Spleen (tissue), 11 donors: ENCODE data around the gene MRPS14. TPM values are rescaled to one million over a fixed set of nuclear protein-coding genes. Genes with fewer than 3 reads are reported as not detected.
A peak's percentile ranks its signal among the peaks of the same experiment; 100 is the strongest.
"Not testable (repeated sequence)": the region's sequence is repeated elsewhere in the genome, so short reads cannot be mapped to it uniquely, and the experiment has no call there.

Source experiments
- DNase-seq: peaks from one replicate; pipeline ENCODE4 v3.0.0-alpha.2; 2020
- H3K27ac ChIP-seq, 8 donors: fragments of 200-600 bp; sonication (generic) in 7 of 8; 1 replicate in 4 of 8; 2 replicates in 4 of 8; pipeline versions ENCODE4 v1.5.0 to v1.8.0; 2016 to 2021; ENCODE audit warnings: inconsistent platforms in 4 of 8, mild to moderate bottlenecking in 4 of 8, moderate library complexity in 1 of 8
- H3K27me3 ChIP-seq, 7 donors: fragments of 200-600 bp; sonication (generic) in 6 of 7; replicated peaks in 1 of 7; 1 replicate in 4 of 7; 2 replicates in 3 of 7; pipeline versions ENCODE4 v1.5.0 to v1.8.0; 2016 to 2021; ENCODE audit warnings: inconsistent platforms in 3 of 7, mild to moderate bottlenecking in 1 of 7
- H3K36me3 ChIP-seq, 6 donors: fragments of 200-600 bp; sonication (generic) in 5 of 6; 1 replicate in 4 of 6; 2 replicates in 2 of 6; pipeline versions ENCODE4 v1.5.0 to v1.8.0; 2016 to 2021; ENCODE audit warnings: inconsistent platforms in 2 of 6
- H3K4me1 ChIP-seq, 6 donors: fragments of 200-600 bp; sonication (generic) in 5 of 6; 1 replicate in 3 of 6; 2 replicates in 3 of 6; pipeline versions ENCODE4 v1.5.0 to v1.8.0; 2016 to 2021; ENCODE audit warnings: inconsistent platforms in 3 of 6
- H3K4me3 ChIP-seq, 8 donors: fragments of 200-600 bp; sonication (generic) in 7 of 8; 1 replicate in 4 of 8; 2 replicates in 4 of 8; pipeline versions ENCODE4 v1.5.0 to v1.8.0; 2016 to 2021; ENCODE audit warnings: inconsistent platforms in 4 of 8, mild to moderate bottlenecking in 4 of 8, moderate library complexity in 2 of 8
- H3K9me3 ChIP-seq, 8 donors: fragments of 200-600 bp; sonication (generic) in 7 of 8; 1 replicate in 4 of 8; 2 replicates in 4 of 8; pipeline versions ENCODE4 v1.5.0 to v1.8.0; 2016 to 2021; ENCODE audit warnings: inconsistent platforms in 4 of 8
- POLR2A ChIP-seq, 3 donors: fragments of 450-650 bp; IDR thresholded peaks; one replicate each; pipeline ENCODE4 v1.5.1; 2017; ENCODE audit warnings: antibody characterized with exemption in 3 of 3, mild to moderate bottlenecking in 1 of 3
- POLR2AphosphoS5 ChIP-seq, 3 donors: sonication (generic); formaldehyde crosslinking; IDR thresholded peaks; one replicate each; pipeline ENCODE4 v1.5.1; 2017; ENCODE audit warnings: antibody characterized with exemption in 3 of 3
- WGBS, 5 donors: extraction: QIAGEN DNeasy Blood & Tissue Kit in 3 of 5; methylation state at CpG; one replicate each; pipeline versions ENCODE4 v1.1.5 to v1.1.7; 2013 to 2018; 5-methylcytosine and 5-hydroxymethylcytosine counted together
- intact Hi-C: fragments of 100-400 bp; cut with DNase I; formaldehyde crosslinking; loops from one replicate; pipeline ENCODE4 v1.15.0; 2023; ENCODE audit warnings: low total_unique reads
- polyA plus RNA-seq, 3 donors: library from polyadenylated mRNA; stranded (reverse); fragments of 200-250 nt; gene quantifications; one replicate each; pipeline ENCODE4 v1.2.1, GENCODE V29; 2013
- total RNA-seq, 7 donors: library from RNA; depleted of rRNA in 3 of 7; stranded (reverse); fragments of >200 nt in 3 of 7; fragmentation: NEBNext Ultra II Directional in 4 of 7; extraction: Animal tissue kit (Norgen Biotek cat#: 25700) in 4 of 7; gene quantifications; one replicate each; pipeline versions ENCODE4 v1.1.0 to v1.2.1, GENCODE V29; 2016 to 2021
- TF ChIP-seq, protein P1 (sequence below), 11 experiments: fragments of 200-600 bp in 7 of 11; fragments of 450-650 bp in 4 of 11; sonication (generic) in 4 of 11; IDR thresholded peaks in 8 of 11; conservative IDR thresholded peaks in 3 of 11; 1 replicate in 7 of 11; 2 replicates in 4 of 11; pipeline versions ENCODE4 v1.4.0 to v1.8.0; 2016 to 2021; ENCODE audit warnings: antibody characterized with exemption in 11 of 11, inconsistent platforms in 4 of 11, mild to moderate bottlenecking in 1 of 11
- donor health status: healthy with polysubstance abuse.
- donor health status: DM: no; HTN: no; CAD: no; lungs with moderate emphysema.
- donor health status: DM: no; HTN: no; CAD: no.
- donor health status: Bipolar disorder and iron deficiency.
- donor health status: healthy.
- donor health status: DM: no; HTN: no; CAD: no.
- donor health status: DM: yes; HTN: yes; CAD: no.

Gene MRPS14
- total and polyA plus RNA-seq, 10 donors: 10.1 to 34.5 (median 25.6) TPM

DNA sequence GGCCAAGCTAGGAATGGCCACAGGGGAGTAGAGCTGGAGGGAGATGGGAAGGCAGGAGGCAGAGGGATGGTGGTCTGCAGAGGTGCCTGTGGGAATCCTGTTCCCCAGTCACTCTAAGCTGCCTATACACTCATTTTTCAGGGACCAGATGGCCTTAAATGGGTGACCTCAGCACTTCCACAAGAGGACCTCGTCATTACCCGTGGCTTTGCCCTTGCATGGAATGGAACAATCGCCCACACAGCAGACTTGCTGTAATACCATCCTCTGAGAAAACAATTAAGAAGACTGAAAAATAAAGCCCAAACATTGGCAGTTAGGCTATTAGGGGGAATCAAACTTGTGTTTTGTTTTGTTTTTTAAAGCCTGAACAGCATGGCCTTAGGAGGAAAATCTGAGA lies 31.5 kb upstream of the MRPS14 start:
- Histone ChIP-seq H3K27ac (no peak overlapping the region), H3K9me3 (peaks cover 0 to 5% (median 0%) of the 10 kb centered on the region in 8 donors), H3K4me1 (no peaks in the 10 kb centered on the region), H3K4me3 (no peak overlapping the region), H3K36me3 (no peaks in the 10 kb centered on the region), H3K27me3 (peaks cover 0 to 7% (median 0%) of the 10 kb centered on the region in 7 donors)
- WGBS, 5 donors: 62 to 79% (median 76%) methylated on average over 3 of the region's 3 CpGs
- TF ChIP-seq, protein P1, sequence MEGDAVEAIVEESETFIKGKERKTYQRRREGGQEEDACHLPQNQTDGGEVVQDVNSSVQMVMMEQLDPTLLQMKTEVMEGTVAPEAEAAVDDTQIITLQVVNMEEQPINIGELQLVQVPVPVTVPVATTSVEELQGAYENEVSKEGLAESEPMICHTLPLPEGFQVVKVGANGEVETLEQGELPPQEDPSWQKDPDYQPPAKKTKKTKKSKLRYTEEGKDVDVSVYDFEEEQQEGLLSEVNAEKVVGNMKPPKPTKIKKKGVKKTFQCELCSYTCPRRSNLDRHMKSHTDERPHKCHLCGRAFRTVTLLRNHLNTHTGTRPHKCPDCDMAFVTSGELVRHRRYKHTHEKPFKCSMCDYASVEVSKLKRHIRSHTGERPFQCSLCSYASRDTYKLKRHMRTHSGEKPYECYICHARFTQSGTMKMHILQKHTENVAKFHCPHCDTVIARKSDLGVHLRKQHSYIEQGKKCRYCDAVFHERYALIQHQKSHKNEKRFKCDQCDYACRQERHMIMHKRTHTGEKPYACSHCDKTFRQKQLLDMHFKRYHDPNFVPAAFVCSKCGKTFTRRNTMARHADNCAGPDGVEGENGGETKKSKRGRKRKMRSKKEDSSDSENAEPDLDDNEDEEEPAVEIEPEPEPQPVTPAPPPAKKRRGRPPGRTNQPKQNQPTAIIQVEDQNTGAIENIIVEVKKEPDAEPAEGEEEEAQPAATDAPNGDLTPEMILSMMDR (IDR thresholded peaks at IDR 0.05 in 8 of 11, conservative IDR thresholded peaks at IDR 0.05 in 3 of 11): no peak
- TF ChIP-seq POLR2AphosphoS5 (IDR thresholded peaks at IDR 0.05) (no peak), POLR2A (IDR thresholded peaks at IDR 0.05) (no peak)
- DNase-seq: no peak
- intact Hi-C loops: no loop called here

DNA sequence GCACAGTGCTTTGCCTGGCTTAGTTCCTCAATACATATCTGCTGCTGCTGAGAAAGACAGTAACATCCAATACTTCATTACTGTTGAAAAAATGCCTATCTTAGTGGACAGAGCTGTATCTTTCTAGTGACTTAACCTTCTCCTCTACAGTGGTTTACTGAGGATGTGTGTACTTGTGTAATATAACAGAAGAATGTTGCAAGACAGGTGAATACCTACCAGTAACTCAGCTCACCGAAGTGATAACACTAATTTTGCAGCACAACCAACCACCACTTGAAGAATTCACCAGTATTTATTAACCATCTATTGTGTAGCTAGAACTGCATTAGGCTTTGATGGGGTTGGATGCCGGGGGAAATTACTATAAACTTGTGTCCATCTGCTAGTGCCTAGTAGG lies 27.8 kb upstream of the MRPS14 start:
- intact Hi-C loops: no loop called here

DNA sequence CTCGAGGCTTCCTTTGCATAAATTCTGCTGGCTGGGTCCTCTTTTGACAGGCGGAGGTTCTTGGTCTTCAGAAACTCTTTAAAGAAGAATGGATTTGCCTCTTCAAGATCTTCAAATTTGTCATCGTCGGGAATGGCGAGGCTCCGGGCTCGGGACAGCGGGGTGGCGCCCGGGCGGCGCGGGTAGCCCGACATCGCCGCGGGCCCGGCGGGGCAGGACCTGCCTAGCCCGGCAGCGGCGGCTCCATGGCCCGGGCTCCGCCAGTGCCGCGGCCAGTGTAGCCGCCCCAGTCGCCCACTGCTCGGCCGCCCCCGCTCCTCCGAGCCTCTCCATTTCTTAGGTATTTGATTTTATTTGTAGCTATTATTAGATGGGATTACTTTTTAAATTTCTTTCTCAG lies 22.3 kb upstream of the MRPS14 start:
- DNase-seq: no peak
- 94 to 97% (median 96%) methylated on average over 32 of the region's 32 CpGs for WGBS, 5 donors
- Histone ChIP-seq H3K27me3 (peaks cover 0 to 18% (median 0%) of the 10 kb centered on the region in 7 donors), H3K27ac (no peak overlapping the region), H3K4me1 (no peaks in the 10 kb centered on the region), H3K9me3 (no peaks in the 10 kb centered on the region), H3K36me3 (no peaks in the 10 kb centered on the region), H3K4me3 (no peak overlapping the region)
- intact Hi-C loops: no loop called here
- TF ChIP-seq POLR2AphosphoS5 (IDR thresholded peaks at IDR 0.05): no peak
- no peak for TF ChIP-seq POLR2A (IDR thresholded peaks at IDR 0.05)
- TF ChIP-seq, protein P1 (IDR thresholded peaks at IDR 0.05 in 8 of 11, conservative IDR thresholded peaks at IDR 0.05 in 3 of 11): no peak

More for the DNA sequence above, 27.8 kb upstream of the MRPS14 start:
- H3K27me3 ChIP-seq: peaks cover 0 to 14% (median 0%) of the 10 kb centered on the region in 7 donors
- H3K4me1 ChIP-seq: no peaks in the 10 kb centered on the region
- DNase-seq: no peak
- H3K9me3 ChIP-seq: no peaks in the 10 kb centered on the region
- no peak overlapping the region for H3K27ac ChIP-seq
- no peak overlapping the region for H3K4me3 ChIP-seq
- WGBS, 5 donors: 76 to 95% (median 88%) methylated on average over 2 of the region's 2 CpGs
- TF ChIP-seq POLR2AphosphoS5 (IDR thresholded peaks at IDR 0.05): no peak
- TF ChIP-seq, protein P1 (IDR thresholded peaks at IDR 0.05 in 8 of 11, conservative IDR thresholded peaks at IDR 0.05 in 3 of 11): no peak
- TF ChIP-seq POLR2A (IDR thresholded peaks at IDR 0.05): no peak
- H3K36me3 ChIP-seq: no peaks in the 10 kb centered on the region

DNA sequence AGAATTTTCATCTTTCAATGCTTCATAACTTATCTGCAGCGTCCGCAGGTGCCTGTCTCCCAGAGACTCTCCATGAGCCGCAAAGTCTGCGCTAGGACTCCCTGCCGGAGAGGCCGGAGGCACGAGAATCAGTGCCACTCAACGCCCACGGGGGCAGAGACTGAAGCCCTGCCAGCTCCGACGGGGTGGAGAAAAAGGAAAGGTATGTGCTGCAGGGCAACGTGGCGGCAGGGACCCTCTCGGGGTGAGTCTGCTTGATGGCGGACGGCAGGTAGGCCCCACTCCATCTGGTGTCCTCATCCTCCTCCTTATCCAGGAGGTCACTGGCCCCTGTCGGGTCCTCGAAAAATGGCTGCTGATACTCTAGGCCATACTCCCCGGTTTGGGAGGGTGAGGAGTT lies 21.9 kb upstream of the MRPS14 start:
- Histone ChIP-seq H3K4me3 (no peak overlapping the region), H3K4me1 (no peaks in the 10 kb centered on the region), H3K9me3 (no peaks in the 10 kb centered on the region), H3K36me3 (no peaks in the 10 kb centered on the region), H3K27me3 (peaks cover 0 to 14% (median 0%) of the 10 kb centered on the region in 7 donors), H3K27ac (no peak overlapping the region)
- WGBS, 5 donors: 92 to 96% (median 95%) methylated on average over 17 to 19 of the region's 19 CpGs
- TF ChIP-seq, protein P1 (IDR thresholded peaks at IDR 0.05 in 8 of 11, conservative IDR thresholded peaks at IDR 0.05 in 3 of 11): no peak
- no peak for TF ChIP-seq POLR2A (IDR thresholded peaks at IDR 0.05)
- TF ChIP-seq POLR2AphosphoS5 (IDR thresholded peaks at IDR 0.05): no peak
- intact Hi-C loops: no loop called here
- no peak for DNase-seq

DNA sequence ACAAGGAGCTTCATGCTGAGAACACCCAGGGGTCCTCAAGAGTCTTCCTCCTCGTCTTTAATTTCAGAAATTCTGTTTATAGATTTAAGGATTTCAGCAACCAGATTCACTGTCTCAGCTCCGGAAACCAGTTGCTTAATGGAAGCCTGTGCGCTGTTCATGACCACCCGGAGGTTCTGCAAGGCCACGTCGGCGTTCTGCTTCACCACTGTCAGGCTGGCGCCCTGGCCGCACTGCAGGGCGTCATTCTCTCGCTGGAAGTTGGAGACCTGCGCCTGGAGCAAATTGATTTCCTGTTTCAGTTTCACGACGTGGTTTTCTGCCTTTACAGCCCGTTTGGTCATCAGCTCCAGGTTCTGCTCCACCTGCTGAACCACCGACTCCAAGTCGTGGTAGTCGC lies 21.4 kb upstream of the MRPS14 start:
- Histone ChIP-seq H3K27ac (peak overlapping the region in 3 of 8 donors; percentile 33 to 48 (median 34)), H3K27me3 (peaks cover 0 to 12% (median 0%) of the 10 kb centered on the region in 7 donors)
- intact Hi-C loops, DNase-seq, H3K4me3 ChIP-seq, H3K9me3 ChIP-seq, H3K36me3 ChIP-seq, H3K4me1 ChIP-seq: not testable (repeated sequence)
- WGBS, 5 donors: 81 to 88% (median 87%) methylated on average over 18 of the region's 18 CpGs
